Measurements from ENCODE around the gene RAB7A. TPM values are rescaled to one million over a fixed set of nuclear protein-coding genes. Genes with fewer than 3 reads are reported as not detected.

RAB7A gene
- total and polyA plus RNA-seq, 10 of the 15 experiments (the other 5 are each of a cell fraction or from before 2014, with no cell fraction given) = 40.3 to 212 (median 160) TPM

GRCh38 chr3:128845778-128846485 lies 119.9 kb downstream of the RAB7A start (continued):
- TF ChIP-seq MEF2B (IDR thresholded peaks at IDR 0.05; ENCODE audit: partially characterized antibody, poor library complexity, severe bottlenecking) (peak; percentile 47), IKZF1 (conservative IDR thresholded peaks at IDR 0.05) (0 out of 2 replicates have a peak, but pooled peaks have one; percentile 33), ZNF207 (IDR thresholded peaks at IDR 0.05; ENCODE audit: borderline replicate concordance) (no peak), SUPT20H (IDR thresholded peaks at IDR 0.05; ENCODE audit: borderline replicate concordance, control insufficient read depth, low read depth, low read length) (no peak), SMC3 (IDR thresholded peaks at IDR 0.05; ENCODE audit: borderline replicate concordance, low read length) (peak; percentile 26), YY1 (IDR thresholded peaks at IDR 0.05; ENCODE audit: low read depth, low read length) (peak; percentile 32; the same call in 1 of the 2 replicates), STAT3 (IDR thresholded peaks at IDR 0.05; ENCODE audit: low read depth, low read length) (no peak), NFYA (IDR thresholded peaks at IDR 0.05; ENCODE audit: borderline replicate concordance, low read depth, low read length) (no peak), SRF (IDR thresholded peaks at IDR 0.05; ENCODE audit: low read depth in 2 of 2, low read length in 2 of 2) (no peak), BHLHE40 (IDR thresholded peaks at IDR 0.05; ENCODE audit: borderline replicate concordance in 1 of 2, low read depth in 2 of 2, low read length in 1 of 2) (peak in 1 of 2 experiments; percentile 16; a peak in 1 of 4 replicates), NFIC (IDR thresholded peaks at IDR 0.05; ENCODE audit: low read depth, low read length) (no peak)

GRCh38 chr3:128846486-128846891 lies 120.5 kb downstream of the RAB7A start:
- in situ Hi-C loops (cut with MboI) (no loop called here), intact Hi-C loops (cut with micrococcal nuclease; ENCODE audit: unreplicated experiment) (no loop called here)
- Histone ChIP-seq H3K9me3 (replicated peaks; ENCODE audit: control insufficient read depth, insufficient read depth, low read length) (no peaks in the 10 kb centered on the region), H3K4me2 (ENCODE audit: control insufficient read depth, insufficient read depth) (0 out of 2 replicates have a peak overlapping the region, but pooled peaks have one; percentile 80), H3K4me1 (ENCODE audit: control insufficient read depth, insufficient read depth, low read length) (peaks cover 4% of the 10 kb centered on the region), H4K20me1 (ENCODE audit: control insufficient read depth, insufficient read depth) (no peaks in the 10 kb centered on the region), H3K9ac (ENCODE audit: control insufficient read depth, insufficient read depth, low read length) (no peak overlapping the region; the same call in 1 of the 2 replicates), H3K36me3 (ENCODE audit: control insufficient read depth in 2 of 2, insufficient read depth in 2 of 2, low read length in 1 of 2) (no peaks in the 10 kb centered on the region), H3K27ac (ENCODE audit: control insufficient read depth, insufficient read depth) (no peak overlapping the region), H3K4me3 (no peak overlapping the region), H3K27me3 (replicated peaks in 1 of 2; ENCODE audit: control insufficient read depth in 2 of 2, insufficient read depth in 2 of 2, low read length in 1 of 2) (no peaks in the 10 kb centered on the region), H3K79me2 (ENCODE audit: control insufficient read depth, insufficient read depth, low read length) (no peaks in the 10 kb centered on the region), H2AFZ (ENCODE audit: control insufficient read depth, low read depth, low read length) (peak overlapping the region; percentile 85)
- BruUV-seq (replicated peaks) = no TSS peak
- WGBS (ENCODE audit: insufficient coverage, insufficient replicate concordance, low lambda C conversion rate, missing lambda C conversion rate) = 95% methylated on average over 9 of the region's 13 CpGs
- ChIA-PET POLR2A (interaction anchor here (0.6 kb wide), 1 partner anchor 980 kb away, joined by 3 read pairs; no protein-coding TSS in a partner anchor), SMC1A (ENCODE audit: uncharacterized antibody, unreplicated experiment) (interaction anchor here (1.4 to 1.8 kb wide), 2 partner anchors 43 to 166 kb away, joined by 4 to 9 read pairs; no protein-coding TSS in a partner anchor), CTCF (interaction anchor here (0.9 to 3.4 kb wide), 15 partner anchors 10 to 232 kb away, joined by 3 to 26 read pairs (median 3); partner anchors contain the start of gene RAB7A), RAD21 (ENCODE audit: unreplicated experiment) (interaction anchor here (1.6 kb wide), 1 partner anchor 165 kb away, joined by 4 read pairs; no protein-coding TSS in a partner anchor)
- DNase-seq (ENCODE audit: low read depth, low spot score) = no peak
- FAIRE-seq = no peak
- ATAC-seq = peak; percentile 23
- no peak for TF ChIP-seq FOS (IDR thresholded peaks at IDR 0.05; ENCODE audit: borderline replicate concordance, extremely low read depth, insufficient read length)
- no peak for TF ChIP-seq RELA (IDR thresholded peaks at IDR 0.05; ENCODE audit: borderline replicate concordance, partially characterized antibody)
- no peak for TF ChIP-seq MTA2 (IDR thresholded peaks at IDR 0.05; ENCODE audit: low read depth)
- no peak for TF ChIP-seq HCFC1 (IDR thresholded peaks at IDR 0.05; ENCODE audit: low read length)
- no peak for TF ChIP-seq TBL1XR1 (IDR thresholded peaks at IDR 0.05; ENCODE audit: low read depth, low read length)

Data from GM12878 (cell line).